ENCODE data around the gene BSPRY. TPM values are rescaled to one million over a fixed set of nuclear protein-coding genes. Genes with fewer than 3 reads are reported as not detected.
A peak's percentile ranks its signal among the peaks of the same experiment; 100 is the strongest.

BSPRY gene
- total and polyA plus RNA-seq, 2 of the 13 experiments (the other 11 are each of a cell fraction or from before 2014, with no cell fraction given) = 0.09 to 0.26 TPM

DNA sequence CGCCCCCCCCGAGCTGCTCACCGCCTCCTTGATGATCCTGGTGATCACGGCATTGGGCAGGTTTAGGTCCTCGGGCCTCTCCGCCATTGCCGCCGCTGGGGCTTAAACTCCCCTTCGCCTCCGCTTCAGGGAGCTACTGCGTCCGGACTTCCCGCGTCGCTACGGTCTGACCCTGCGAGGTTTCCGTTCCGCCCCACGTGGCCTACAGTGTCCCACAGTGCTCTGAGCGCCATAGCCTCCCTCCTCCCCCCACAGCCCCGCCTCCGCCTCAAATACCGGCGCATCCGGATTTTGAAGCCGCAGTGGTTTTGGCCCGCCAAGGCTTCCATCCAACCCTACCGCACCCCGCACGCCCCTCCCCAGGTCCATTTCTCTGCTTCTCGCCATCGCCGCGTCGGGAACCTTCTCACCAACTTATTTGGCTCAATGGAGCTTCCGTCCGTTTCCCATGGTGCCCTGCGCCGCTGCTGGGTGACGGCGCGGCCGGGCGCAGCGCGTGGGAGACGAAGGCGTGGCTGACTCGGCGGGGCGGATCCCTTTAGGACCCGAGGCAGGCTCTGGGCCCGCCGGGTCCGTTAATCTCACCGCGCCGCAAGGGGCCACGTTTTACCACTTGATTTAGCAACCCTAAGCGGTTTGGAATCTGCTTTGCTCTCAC is 61.0 kb downstream of the BSPRY start, which contains the start of the genes C9orf43 and POLE3 (continued):
- TF ChIP-seq, protein P1, sequence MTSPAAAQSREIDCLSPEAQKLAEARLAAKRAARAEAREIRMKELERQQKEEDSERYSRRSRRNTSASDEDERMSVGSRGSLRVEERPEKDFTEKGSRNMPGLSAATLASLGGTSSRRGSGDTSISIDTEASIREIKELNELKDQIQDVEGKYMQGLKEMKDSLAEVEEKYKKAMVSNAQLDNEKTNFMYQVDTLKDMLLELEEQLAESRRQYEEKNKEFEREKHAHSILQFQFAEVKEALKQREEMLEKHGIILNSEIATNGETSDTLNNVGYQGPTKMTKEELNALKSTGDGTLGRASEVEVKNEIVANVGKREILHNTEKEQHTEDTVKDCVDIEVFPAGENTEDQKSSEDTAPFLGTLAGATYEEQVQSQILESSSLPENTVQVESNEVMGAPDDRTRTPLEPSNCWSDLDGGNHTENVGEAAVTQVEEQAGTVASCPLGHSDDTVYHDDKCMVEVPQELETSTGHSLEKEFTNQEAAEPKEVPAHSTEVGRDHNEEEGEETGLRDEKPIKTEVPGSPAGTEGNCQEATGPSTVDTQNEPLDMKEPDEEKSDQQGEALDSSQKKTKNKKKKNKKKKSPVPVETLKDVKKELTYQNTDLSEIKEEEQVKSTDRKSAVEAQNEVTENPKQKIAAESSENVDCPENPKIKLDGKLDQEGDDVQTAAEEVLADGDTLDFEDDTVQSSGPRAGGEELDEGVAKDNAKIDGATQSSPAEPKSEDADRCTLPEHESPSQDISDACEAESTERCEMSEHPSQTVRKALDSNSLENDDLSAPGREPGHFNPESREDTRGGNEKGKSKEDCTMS (CRISPR knock-in tag; conservative IDR thresholded peaks at IDR 0.05) = no peak
- TF ChIP-seq, protein P2, sequence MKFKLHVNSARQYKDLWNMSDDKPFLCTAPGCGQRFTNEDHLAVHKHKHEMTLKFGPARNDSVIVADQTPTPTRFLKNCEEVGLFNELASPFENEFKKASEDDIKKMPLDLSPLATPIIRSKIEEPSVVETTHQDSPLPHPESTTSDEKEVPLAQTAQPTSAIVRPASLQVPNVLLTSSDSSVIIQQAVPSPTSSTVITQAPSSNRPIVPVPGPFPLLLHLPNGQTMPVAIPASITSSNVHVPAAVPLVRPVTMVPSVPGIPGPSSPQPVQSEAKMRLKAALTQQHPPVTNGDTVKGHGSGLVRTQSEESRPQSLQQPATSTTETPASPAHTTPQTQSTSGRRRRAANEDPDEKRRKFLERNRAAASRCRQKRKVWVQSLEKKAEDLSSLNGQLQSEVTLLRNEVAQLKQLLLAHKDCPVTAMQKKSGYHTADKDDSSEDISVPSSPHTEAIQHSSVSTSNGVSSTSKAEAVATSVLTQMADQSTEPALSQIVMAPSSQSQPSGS (CRISPR knock-in tag; IDR thresholded peaks at IDR 0.05) = peak; percentile 81
- TF ChIP-seq, protein P3, sequence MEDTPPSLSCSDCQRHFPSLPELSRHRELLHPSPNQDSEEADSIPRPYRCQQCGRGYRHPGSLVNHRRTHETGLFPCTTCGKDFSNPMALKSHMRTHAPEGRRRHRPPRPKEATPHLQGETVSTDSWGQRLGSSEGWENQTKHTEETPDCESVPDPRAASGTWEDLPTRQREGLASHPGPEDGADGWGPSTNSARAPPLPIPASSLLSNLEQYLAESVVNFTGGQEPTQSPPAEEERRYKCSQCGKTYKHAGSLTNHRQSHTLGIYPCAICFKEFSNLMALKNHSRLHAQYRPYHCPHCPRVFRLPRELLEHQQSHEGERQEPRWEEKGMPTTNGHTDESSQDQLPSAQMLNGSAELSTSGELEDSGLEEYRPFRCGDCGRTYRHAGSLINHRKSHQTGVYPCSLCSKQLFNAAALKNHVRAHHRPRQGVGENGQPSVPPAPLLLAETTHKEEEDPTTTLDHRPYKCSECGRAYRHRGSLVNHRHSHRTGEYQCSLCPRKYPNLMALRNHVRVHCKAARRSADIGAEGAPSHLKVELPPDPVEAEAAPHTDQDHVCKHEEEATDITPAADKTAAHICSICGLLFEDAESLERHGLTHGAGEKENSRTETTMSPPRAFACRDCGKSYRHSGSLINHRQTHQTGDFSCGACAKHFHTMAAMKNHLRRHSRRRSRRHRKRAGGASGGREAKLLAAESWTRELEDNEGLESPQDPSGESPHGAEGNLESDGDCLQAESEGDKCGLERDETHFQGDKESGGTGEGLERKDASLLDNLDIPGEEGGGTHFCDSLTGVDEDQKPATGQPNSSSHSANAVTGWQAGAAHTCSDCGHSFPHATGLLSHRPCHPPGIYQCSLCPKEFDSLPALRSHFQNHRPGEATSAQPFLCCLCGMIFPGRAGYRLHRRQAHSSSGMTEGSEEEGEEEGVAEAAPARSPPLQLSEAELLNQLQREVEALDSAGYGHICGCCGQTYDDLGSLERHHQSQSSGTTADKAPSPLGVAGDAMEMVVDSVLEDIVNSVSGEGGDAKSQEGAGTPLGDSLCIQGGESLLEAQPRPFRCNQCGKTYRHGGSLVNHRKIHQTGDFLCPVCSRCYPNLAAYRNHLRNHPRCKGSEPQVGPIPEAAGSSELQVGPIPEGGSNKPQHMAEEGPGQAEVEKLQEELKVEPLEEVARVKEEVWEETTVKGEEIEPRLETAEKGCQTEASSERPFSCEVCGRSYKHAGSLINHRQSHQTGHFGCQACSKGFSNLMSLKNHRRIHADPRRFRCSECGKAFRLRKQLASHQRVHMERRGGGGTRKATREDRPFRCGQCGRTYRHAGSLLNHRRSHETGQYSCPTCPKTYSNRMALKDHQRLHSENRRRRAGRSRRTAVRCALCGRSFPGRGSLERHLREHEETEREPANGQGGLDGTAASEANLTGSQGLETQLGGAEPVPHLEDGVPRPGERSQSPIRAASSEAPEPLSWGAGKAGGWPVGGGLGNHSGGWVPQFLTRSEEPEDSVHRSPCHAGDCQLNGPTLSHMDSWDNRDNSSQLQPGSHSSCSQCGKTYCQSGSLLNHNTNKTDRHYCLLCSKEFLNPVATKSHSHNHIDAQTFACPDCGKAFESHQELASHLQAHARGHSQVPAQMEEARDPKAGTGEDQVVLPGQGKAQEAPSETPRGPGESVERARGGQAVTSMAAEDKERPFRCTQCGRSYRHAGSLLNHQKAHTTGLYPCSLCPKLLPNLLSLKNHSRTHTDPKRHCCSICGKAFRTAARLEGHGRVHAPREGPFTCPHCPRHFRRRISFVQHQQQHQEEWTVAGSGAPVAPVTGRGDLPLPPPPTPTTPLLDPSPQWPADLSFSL (CRISPR knock-in tag; IDR thresholded peaks at IDR 0.05) = no peak
- TF ChIP-seq, protein P4, sequence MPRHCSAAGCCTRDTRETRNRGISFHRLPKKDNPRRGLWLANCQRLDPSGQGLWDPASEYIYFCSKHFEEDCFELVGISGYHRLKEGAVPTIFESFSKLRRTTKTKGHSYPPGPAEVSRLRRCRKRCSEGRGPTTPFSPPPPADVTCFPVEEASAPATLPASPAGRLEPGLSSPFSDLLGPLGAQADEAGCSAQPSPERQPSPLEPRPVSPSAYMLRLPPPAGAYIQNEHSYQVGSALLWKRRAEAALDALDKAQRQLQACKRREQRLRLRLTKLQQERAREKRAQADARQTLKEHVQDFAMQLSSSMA (CRISPR knock-in tag; IDR thresholded peaks at IDR 0.05) = 0 out of 2 replicates have a peak, but pooled peaks have one; percentile 30
- TF ChIP-seq, protein P5, sequence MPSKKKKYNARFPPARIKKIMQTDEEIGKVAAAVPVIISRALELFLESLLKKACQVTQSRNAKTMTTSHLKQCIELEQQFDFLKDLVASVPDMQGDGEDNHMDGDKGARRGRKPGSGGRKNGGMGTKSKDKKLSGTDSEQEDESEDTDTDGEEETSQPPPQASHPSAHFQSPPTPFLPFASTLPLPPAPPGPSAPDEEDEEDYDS (CRISPR knock-in tag; IDR thresholded peaks at IDR 0.05) = 0 out of 2 replicates have a peak, but pooled peaks have one; percentile 54
- peak; percentile 96 for TF ChIP-seq ZNF350 (CRISPR knock-in tag; IDR thresholded peaks at IDR 0.05; ENCODE audit: borderline replicate concordance, low read depth)
- peak; percentile 90 for TF ChIP-seq BORCS8-MEF2B (CRISPR knock-in tag; IDR thresholded peaks at IDR 0.05)
- peak; percentile 92 for TF ChIP-seq MEF2D (CRISPR knock-in tag; IDR thresholded peaks at IDR 0.05)
- peak; percentile 95 for TF ChIP-seq ARID2 (CRISPR knock-in tag; IDR thresholded peaks at IDR 0.05; ENCODE audit: borderline replicate concordance)
- no peak for TF ChIP-seq TBL1XR1 (IDR thresholded peaks at IDR 0.05; ENCODE audit: borderline replicate concordance, low read length, partially characterized antibody)
- peak; percentile 73; the same call in 1 of the 2 replicates for TF ChIP-seq DNMT1 (CRISPR knock-in tag; IDR thresholded peaks at IDR 0.05)
- TF ChIP-seq KLF15 (CRISPR knock-in tag; IDR thresholded peaks at IDR 0.05; ENCODE audit: borderline replicate concordance) = 0 out of 2 replicates have a peak, but pooled peaks have one; percentile 63
- TF ChIP-seq ZC3H13 (CRISPR knock-in tag; IDR thresholded peaks at IDR 0.05) = peak; percentile 90
- 0 out of 2 replicates have a peak, but pooled peaks have one; percentile 22 for TF ChIP-seq ZNF556 (CRISPR knock-in tag; IDR thresholded peaks at IDR 0.05; ENCODE audit: borderline replicate concordance)
- peak; percentile 79; the same call in 1 of the 2 replicates for TF ChIP-seq ZNF274 (CRISPR knock-in tag; IDR thresholded peaks at IDR 0.05)
- TF ChIP-seq THYN1 (CRISPR knock-in tag; IDR thresholded peaks at IDR 0.05; ENCODE audit: borderline replicate concordance, low read depth) = no peak; the same call in 1 of the 2 replicates
